H9 (cell line): Measurements from ENCODE around the gene ZNF512B. TPM values are rescaled to one million over a fixed set of nuclear protein-coding genes. Genes with fewer than 3 reads are reported as not detected.
A peak's percentile ranks its signal among the peaks of the same experiment; 100 is the strongest.

Experiments used
- DNase-seq: peaks from one replicate; pipeline ENCODE4 v3.0.0-alpha.2; 2017
- H2AFZ ChIP-seq: one replicate; pipeline ENCODE4 v1.6.1; 2013; ENCODE audit warnings: mild to moderate bottlenecking, low read length, control low read depth, moderate library complexity
- H2AK5ac ChIP-seq: 2 replicates; pipeline ENCODE4 v1.6.1; 2013; ENCODE audit warnings: low read length, control low read depth, mixed read lengths; ENCODE audit not compliant: insufficient read length
- H2BK120ac ChIP-seq: one replicate; pipeline ENCODE4 v1.6.1; 2013; ENCODE audit warnings: low read depth, mild to moderate bottlenecking, low read length, control low read depth, inconsistent platforms; ENCODE audit not compliant: poor library complexity, severe bottlenecking
- H2BK12ac ChIP-seq: 2 replicates; pipeline ENCODE4 v1.6.1; 2013; ENCODE audit warnings: low read length, control low read depth, mixed read lengths, low read depth; ENCODE audit not compliant: insufficient read length
- H2BK15ac ChIP-seq: 2 replicates; pipeline ENCODE4 v1.6.1; 2013; ENCODE audit warnings: low read depth, low read length, control low read depth
- H2BK20ac ChIP-seq: one replicate; pipeline ENCODE4 v1.6.1; 2013; ENCODE audit warnings: low read depth, mild to moderate bottlenecking, low read length, control low read depth, inconsistent platforms; ENCODE audit not compliant: poor library complexity, severe bottlenecking
- H2BK5ac ChIP-seq: 2 replicates; pipeline ENCODE4 v1.6.1; 2013; ENCODE audit warnings: low read length, control low read depth, mixed read lengths; ENCODE audit not compliant: insufficient read length
- H3K14ac ChIP-seq: 2 replicates; pipeline ENCODE4 v1.6.1; 2013; ENCODE audit warnings: low read length, control low read depth; ENCODE audit not compliant: insufficient read depth
- H3K18ac ChIP-seq: 2 replicates; pipeline ENCODE4 v1.6.1; 2013; ENCODE audit warnings: low read depth, mild to moderate bottlenecking, mixed read lengths, low read length, control low read depth; ENCODE audit not compliant: insufficient read length
- H3K23ac ChIP-seq: 2 replicates; pipeline ENCODE4 v1.6.1; 2013; ENCODE audit warnings: low read length, control low read depth, mixed read lengths, low read depth; ENCODE audit not compliant: insufficient read length
- H3K23me2 ChIP-seq: 2 replicates; pipeline ENCODE4 v1.6.1; 2013; ENCODE audit warnings: low read depth, mild to moderate bottlenecking, mixed read lengths, low read length, control low read depth; ENCODE audit not compliant: insufficient read length, poor library complexity, severe bottlenecking
- H3K27ac ChIP-seq: 2 replicates; pipeline ENCODE4 v1.5.1; 2013; ENCODE audit warnings: low read length, control low read depth, mixed read lengths, low read depth; ENCODE audit not compliant: insufficient read length
- H3K27me3 ChIP-seq: 2 replicates; pipeline ENCODE4 v1.6.1; 2013; ENCODE audit warnings: low read length, control low read depth, inconsistent platforms; ENCODE audit not compliant: insufficient read depth
- H3K4ac ChIP-seq: 2 replicates; pipeline ENCODE4 v1.6.1; 2013; ENCODE audit warnings: low read depth, mild to moderate bottlenecking, control low read depth, inconsistent platforms, low read length, moderate library complexity
- H3K4me1 ChIP-seq: 2 replicates; pipeline ENCODE4 v1.6.1; 2013; ENCODE audit warnings: low read length, control low read depth, inconsistent platforms; ENCODE audit not compliant: insufficient read depth
- H3K4me2 ChIP-seq: 2 replicates; pipeline ENCODE4 v1.6.1; 2013; ENCODE audit warnings: low read length, control low read depth, mixed read lengths; ENCODE audit not compliant: insufficient read length, insufficient read depth
- H3K56ac ChIP-seq: 2 replicates; pipeline ENCODE4 v1.6.1; 2013; ENCODE audit warnings: low read depth, mild to moderate bottlenecking, mixed read lengths, low read length, control low read depth; ENCODE audit not compliant: insufficient read length
- H3K79me1 ChIP-seq: 2 replicates; pipeline ENCODE4 v1.6.1; 2013; ENCODE audit warnings: low read depth, mild to moderate bottlenecking, moderate library complexity, low read length, control low read depth, inconsistent platforms; ENCODE audit not compliant: insufficient read depth, poor library complexity, severe bottlenecking
- H3K79me2 ChIP-seq: 2 replicates; pipeline ENCODE4 v1.6.1; 2013; ENCODE audit warnings: low read length, control low read depth, inconsistent platforms; ENCODE audit not compliant: insufficient read depth
- H3K9ac ChIP-seq: 2 replicates; pipeline ENCODE4 v1.6.1; 2013; ENCODE audit warnings: low read length, control low read depth, mixed read lengths; ENCODE audit not compliant: insufficient read length; ENCODE audit errors: extremely low read depth
- H3K9me3 ChIP-seq: one replicate; pipeline ENCODE4 v1.6.1; 2013; ENCODE audit warnings: low read depth, low read length, inconsistent platforms; ENCODE audit not compliant: control insufficient read depth
- H3T11ph ChIP-seq: one replicate; pipeline ENCODE4 v1.6.1; 2013; ENCODE audit warnings: mild to moderate bottlenecking, low read length, control low read depth, inconsistent platforms
- H4K20me1 ChIP-seq: one replicate; pipeline ENCODE4 v1.6.1; 2013; ENCODE audit not compliant: control insufficient read depth, insufficient read length, insufficient read depth
- H4K5ac ChIP-seq: 2 replicates; pipeline ENCODE4 v1.6.1; 2013; ENCODE audit warnings: low read depth, mild to moderate bottlenecking, mixed read lengths, low read length, control low read depth; ENCODE audit not compliant: insufficient read length
- H4K8ac ChIP-seq: replicated peaks from 2 replicates; pipeline ENCODE4 v1.6.1; 2013; ENCODE audit warnings: low read length, control low read depth, mixed read lengths, low read depth; ENCODE audit not compliant: insufficient read length
- H4K91ac ChIP-seq: 2 replicates; pipeline ENCODE4 v1.6.1; 2013; ENCODE audit warnings: low read depth, mild to moderate bottlenecking, moderate library complexity, mixed read lengths, low read length, control low read depth; ENCODE audit not compliant: insufficient read length
- H3K27ac Mint-ChIP-seq, 3 experiments: 2 replicates in 2 of 3; 3 replicates in 1 of 3; pipeline ENCODE4 v1.8.0; 2020 to 2021; ENCODE audit warnings: mixed read lengths in 3 of 3, mild to moderate bottlenecking in 1 of 3, moderate library complexity in 1 of 3
- H3K27me3 Mint-ChIP-seq: 2 replicates; pipeline ENCODE4 v1.8.0; 2021; ENCODE audit warnings: low read depth, mild to moderate bottlenecking, moderate library complexity, mixed read lengths
- H3K36me3 Mint-ChIP-seq, 3 experiments: 2 replicates in 2 of 3; 3 replicates in 1 of 3; pipeline ENCODE4 v1.8.0; 2020 to 2021; ENCODE audit warnings: low read depth in 3 of 3, mixed read lengths in 3 of 3; ENCODE audit not compliant: insufficient read depth in 1 of 3
- H3K4me1 Mint-ChIP-seq, 2 experiments: 2 replicates each; pipeline ENCODE4 v1.8.0; 2020; ENCODE audit warnings: mixed read lengths in 2 of 2
- H3K4me3 Mint-ChIP-seq, 2 experiments: 2 replicates in 1 of 2; 3 replicates in 1 of 2; pipeline ENCODE4 v1.8.0; 2020 to 2021; ENCODE audit warnings: mild to moderate bottlenecking in 2 of 2, mixed read lengths in 2 of 2, moderate library complexity in 1 of 2
- H3K9me3 Mint-ChIP-seq, 2 experiments: 2 replicates in 1 of 2; 3 replicates in 1 of 2; pipeline ENCODE4 v1.8.0; 2020; ENCODE audit warnings: mild to moderate bottlenecking in 2 of 2, mixed read lengths in 2 of 2, moderate library complexity in 1 of 2
- WGBS: extraction: QIAGEN DNeasy Blood & Tissue Kit; methylation state at CpG from one replicate; pipeline ENCODE4 v1.1.7; 2013; ENCODE audit warnings: missing lambda C conversion rate, low lambda C conversion rate, mixed read lengths; ENCODE audit not compliant: insufficient read length; ENCODE audit errors: extremely low coverage; 5-methylcytosine and 5-hydroxymethylcytosine counted together
- total RNA-seq: library from RNA; stranded (reverse); gene quantifications from 2 replicates; pipeline ENCODE4 v1.2.1, GENCODE V29; 2021
- TF ChIP-seq, protein P1 (sequence below): fragments of 200-600 bp; sonication (generic); conservative IDR thresholded peaks from 3 replicates; pipeline ENCODE4 v1.8.0; 2021; ENCODE audit warnings: antibody characterized with exemption, mild to moderate bottlenecking

Gene ZNF512B
- total RNA-seq, 1 experiment from 2014 or later = 46.0 TPM

GRCh38 chr20:63957004-63957689, 12.6 kb downstream of the ZNF512B start:
- no peaks in the 10 kb centered on the region for H3K27me3 ChIP-seq
- WGBS = no CpG with 5 or more reads among the region's 28 CpGs
- TF ChIP-seq, protein P1, sequence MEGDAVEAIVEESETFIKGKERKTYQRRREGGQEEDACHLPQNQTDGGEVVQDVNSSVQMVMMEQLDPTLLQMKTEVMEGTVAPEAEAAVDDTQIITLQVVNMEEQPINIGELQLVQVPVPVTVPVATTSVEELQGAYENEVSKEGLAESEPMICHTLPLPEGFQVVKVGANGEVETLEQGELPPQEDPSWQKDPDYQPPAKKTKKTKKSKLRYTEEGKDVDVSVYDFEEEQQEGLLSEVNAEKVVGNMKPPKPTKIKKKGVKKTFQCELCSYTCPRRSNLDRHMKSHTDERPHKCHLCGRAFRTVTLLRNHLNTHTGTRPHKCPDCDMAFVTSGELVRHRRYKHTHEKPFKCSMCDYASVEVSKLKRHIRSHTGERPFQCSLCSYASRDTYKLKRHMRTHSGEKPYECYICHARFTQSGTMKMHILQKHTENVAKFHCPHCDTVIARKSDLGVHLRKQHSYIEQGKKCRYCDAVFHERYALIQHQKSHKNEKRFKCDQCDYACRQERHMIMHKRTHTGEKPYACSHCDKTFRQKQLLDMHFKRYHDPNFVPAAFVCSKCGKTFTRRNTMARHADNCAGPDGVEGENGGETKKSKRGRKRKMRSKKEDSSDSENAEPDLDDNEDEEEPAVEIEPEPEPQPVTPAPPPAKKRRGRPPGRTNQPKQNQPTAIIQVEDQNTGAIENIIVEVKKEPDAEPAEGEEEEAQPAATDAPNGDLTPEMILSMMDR = peak; percentile 40; the same call in 2 of the 3 replicates
- H3K9me3 ChIP-seq = no peaks in the 10 kb centered on the region
- peaks cover 15% of the 10 kb centered on the region; the same call in 1 of the 2 replicates for H3K79me2 ChIP-seq
- no peak overlapping the region for H4K5ac ChIP-seq
- H2BK5ac ChIP-seq = no peak overlapping the region
- no peak overlapping the region for H3T11ph ChIP-seq
- Mint-ChIP-seq H3K9me3 (no peaks in the 10 kb centered on the region), H3K27me3 (no peaks in the 10 kb centered on the region), H3K36me3 (peaks cover under 1 to 36% (median 26%) of the 10 kb centered on the region in 3 experiments; a peak in 6 of 7 replicates), H3K4me3 (peak overlapping the region; percentile 70 to 86), H3K4me1 (peaks cover 33 to 35% of the 10 kb centered on the region in 2 experiments), H3K27ac (peak overlapping the region; percentile 87 to 92 (median 89); a peak in 5 of 7 replicates)
- H3K18ac ChIP-seq = peak overlapping the region; percentile 9
- no peak overlapping the region for H2BK12ac ChIP-seq
- no peak overlapping the region for H2BK120ac ChIP-seq
- no peak overlapping the region for H3K23ac ChIP-seq
- H3K4me1 ChIP-seq = no peaks in the 10 kb centered on the region; the same call in 1 of the 2 replicates
- H3K4me2 ChIP-seq = peak overlapping the region; percentile 59
- H3K79me1 ChIP-seq = peaks cover 2% of the 10 kb centered on the region
- no peak overlapping the region for H3K4ac ChIP-seq
- H3K27ac ChIP-seq = no peak overlapping the region
- no peak overlapping the region for H2AK5ac ChIP-seq
- peak; percentile 95 for DNase-seq
- H2BK20ac ChIP-seq = no peak overlapping the region
- H3K14ac ChIP-seq = no peak overlapping the region
- H2AFZ ChIP-seq = no peak overlapping the region
- no peak overlapping the region for H4K8ac ChIP-seq
- peaks cover 14% of the 10 kb centered on the region for H3K23me2 ChIP-seq
- H4K20me1 ChIP-seq = no peaks in the 10 kb centered on the region
- H3K9ac ChIP-seq = peak overlapping the region; percentile 56
- H3K56ac ChIP-seq = no peak overlapping the region
- no peak overlapping the region for H2BK15ac ChIP-seq
- no peak overlapping the region for H4K91ac ChIP-seq
